GM23338 (cell line): ENCODE data around the gene FAM89A.

Experiments used
- CREB1 ChIP-seq: fragments of 250-450 bp; sonication (Bioruptor Pico); IDR thresholded peaks from 2 replicates; pipeline ENCODE4 v1.5.0; 2020; ENCODE audit warnings: low read depth, mild to moderate bottlenecking, moderate library complexity
- CTCF ChIP-seq, 2 experiments: fragments of 200-600 bp in 1 of 2; sonication (generic) in 1 of 2; conservative IDR thresholded peaks; 2 replicates each; pipeline versions ENCODE4 v1.5.1 to v1.6.1; 2016 to 2017; ENCODE audit warnings: antibody characterized with exemption in 2 of 2, low read depth in 2 of 2, mild to moderate bottlenecking in 2 of 2, moderate library complexity in 1 of 2
- EZH2 ChIP-seq: fragments of 200-600 bp; sonication (generic); IDR thresholded peaks from one replicate; pipeline ENCODE4 v1.8.0; 2017; ENCODE audit warnings: antibody characterized with exemption, mild to moderate bottlenecking, low read depth; ENCODE audit not compliant: unreplicated experiment
- EZH2phosphoT487 ChIP-seq: fragments of 200-600 bp; sonication (generic); IDR thresholded peaks from one replicate; pipeline ENCODE4 v1.8.1; 2018; ENCODE audit warnings: antibody characterized with exemption; ENCODE audit not compliant: unreplicated experiment
- JUNB ChIP-seq: IDR thresholded peaks from one replicate; pipeline ENCODE4 v1.6.1; 2016; ENCODE audit warnings: antibody characterized with exemption; ENCODE audit not compliant: unreplicated experiment
- NANOG ChIP-seq: IDR thresholded peaks from 2 replicates; pipeline ENCODE4 v1.6.1; 2016; ENCODE audit warnings: antibody characterized with exemption, borderline replicate concordance
- POLR2AphosphoS5 ChIP-seq: IDR thresholded peaks from 2 replicates; pipeline ENCODE4 v1.6.1; 2016; ENCODE audit warnings: antibody characterized with exemption, low read depth
- REST ChIP-seq: IDR thresholded peaks from one replicate; pipeline ENCODE4 v1.6.1; 2018; ENCODE audit warnings: antibody characterized with exemption; ENCODE audit not compliant: unreplicated experiment
- STAT1 ChIP-seq: IDR thresholded peaks from one replicate; pipeline ENCODE4 v1.6.1; 2016; ENCODE audit warnings: antibody characterized with exemption; ENCODE audit not compliant: unreplicated experiment
- ZNF114 ChIP-seq: fragments of 250-450 bp; sonication (Bioruptor Pico); IDR thresholded peaks from 2 replicates; pipeline ENCODE4 v1.5.0; 2020; ENCODE audit warnings: mild to moderate bottlenecking, moderate library complexity
- ZNF331 ChIP-seq: fragments of 250-450 bp; sonication (Bioruptor Pico); IDR thresholded peaks from 2 replicates; pipeline ENCODE4 v1.5.0; 2020; ENCODE audit warnings: low read depth, mild to moderate bottlenecking, moderate library complexity

GRCh38 chr1:231040800-231041718, 1.0 kb upstream of the FAM89A start:
- no peak for TF ChIP-seq CTCF (conservative IDR thresholded peaks at IDR 0.05; ENCODE audit: low read depth in 2 of 2)
- peak; percentile 40 for TF ChIP-seq EZH2
- no peak for TF ChIP-seq EZH2phosphoT487
- TF ChIP-seq POLR2AphosphoS5: no peak
- TF ChIP-seq JUNB: no peak
- no peak for TF ChIP-seq NANOG
- no peak for TF ChIP-seq REST
- no peak for TF ChIP-seq CREB1
- TF ChIP-seq ZNF114 (CRISPR knock-in tag): no peak
- TF ChIP-seq ZNF331 (CRISPR knock-in tag): no peak
- TF ChIP-seq STAT1: no peak
